ENCODE results near the gene PTBP2. TPM values are rescaled to one million over a fixed set of nuclear protein-coding genes. Genes with fewer than 3 reads are reported as not detected.
A peak's percentile ranks its signal among the peaks of the same experiment; 100 is the strongest.
"Not testable (repeated sequence)": the region's sequence is repeated elsewhere in the genome, so short reads cannot be mapped to it uniquely, and the experiment has no call there.

The PTBP2 gene
- total RNA-seq, 6 donors from 2014 or later: 10.4 to 36.5 (median 14.4) TPM

- no peaks in the 10 kb centered on the region for H3K27me3 ChIP-seq
- WGBS, 2 donors: 96 to 99% methylated on average over 2 of the region's 2 CpGs
- no peaks in the 10 kb centered on the region for H3K9me3 ChIP-seq
- DNase-seq: no peak
- no peak for TF ChIP-seq CTCF (IDR thresholded peaks at IDR 0.05)
- no peak for TF ChIP-seq EP300 (IDR thresholded peaks at IDR 0.05)
- no peak for TF ChIP-seq POLR2A (IDR thresholded peaks at IDR 0.05)
- no peak for TF ChIP-seq POLR2AphosphoS5 (IDR thresholded peaks at IDR 0.05)
- H3K4me3 ChIP-seq: no peak overlapping the region
- H3K36me3 ChIP-seq: peaks cover 0 to 43% (median 7%) of the 10 kb centered on the region in 4 donors
- H3K4me1 ChIP-seq: peaks cover 0 to 5% (median 2%) of the 10 kb centered on the region in 4 donors
- no peak overlapping the region for H3K27ac ChIP-seq
- ATAC-seq (ENCODE audit: low FRiP score in 2 of 2): no peak
Observed at GRCh38 chr1:96752394-96752793, 30.8 kb downstream of the PTBP2 start.

DNA sequence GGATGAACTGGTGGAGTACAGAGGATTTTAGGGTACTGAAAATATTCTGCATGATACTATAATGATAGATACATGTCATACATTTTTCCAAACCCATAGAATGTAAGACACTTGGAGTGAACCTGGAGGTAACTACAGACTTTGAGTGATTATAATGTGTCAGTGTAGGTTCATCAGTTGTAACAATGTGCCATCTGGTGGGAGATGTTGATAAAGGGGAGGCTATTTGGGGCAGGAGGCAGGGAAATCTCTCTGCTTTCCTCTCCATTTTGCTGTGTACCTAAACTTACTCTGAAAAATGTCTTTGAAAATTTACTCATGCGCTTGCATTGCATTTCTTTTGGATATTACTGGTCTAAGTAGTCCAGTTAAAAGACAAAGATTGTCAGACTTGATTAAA is 35.2 kb downstream of the PTBP2 start:
- 100% methylated on average over 1 of the region's 1 CpG for WGBS, 2 donors
- Histone ChIP-seq H3K27ac (no peak overlapping the region), H3K36me3 (peaks cover 0 to 43% (median 7%) of the 10 kb centered on the region in 4 donors), H3K4me3 (no peak overlapping the region), H3K27me3 (no peaks in the 10 kb centered on the region), H3K4me1 (no peaks in the 10 kb centered on the region), H3K9me3 (no peaks in the 10 kb centered on the region)
- no peak for DNase-seq
- no peak for TF ChIP-seq POLR2A (IDR thresholded peaks at IDR 0.05)
- no peak for TF ChIP-seq CTCF (IDR thresholded peaks at IDR 0.05)
- no peak for TF ChIP-seq POLR2AphosphoS5 (IDR thresholded peaks at IDR 0.05)
- no peak for TF ChIP-seq EP300 (IDR thresholded peaks at IDR 0.05)
- ATAC-seq (ENCODE audit: low FRiP score in 2 of 2): no peak

- not testable (repeated sequence) for H3K4me1 ChIP-seq; ATAC-seq (ENCODE audit: low FRiP score in 2 of 2); H3K9me3 ChIP-seq; H3K36me3 ChIP-seq; H3K27me3 ChIP-seq; H3K4me3 ChIP-seq; H3K27ac ChIP-seq
- DNase-seq: peak in 1 of 2 donors; percentile 72
- WGBS, 2 donors: 96 to 97% methylated on average over 22 to 31 of the region's 36 CpGs
Observed at GRCh38 chr1:96762586-96762985, 41.0 kb downstream of the PTBP2 start.

DNA sequence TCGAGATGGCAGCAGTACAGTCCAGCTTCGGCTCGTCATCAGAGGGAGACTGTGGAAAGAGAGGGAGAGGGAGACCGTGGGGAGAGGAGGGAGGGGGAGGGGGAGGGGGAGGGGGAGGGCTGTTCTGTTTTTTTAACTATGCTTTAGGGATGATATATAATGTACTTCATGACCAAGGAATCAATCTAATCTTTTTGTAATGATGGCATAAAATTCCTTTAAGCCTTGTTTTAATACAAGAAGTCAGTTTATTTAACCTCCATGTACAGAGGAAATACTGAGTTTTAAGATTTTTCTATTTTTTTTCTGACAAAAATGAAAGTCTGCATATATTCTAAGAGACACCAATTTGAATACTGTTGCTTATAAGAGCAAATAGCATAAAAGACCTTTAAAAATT is 41.9 kb downstream of the PTBP2 start:
- Histone ChIP-seq H3K27ac (no peak overlapping the region), H3K36me3 (no peaks in the 10 kb centered on the region), H3K27me3 (no peaks in the 10 kb centered on the region), H3K4me1 (no peaks in the 10 kb centered on the region), H3K9me3 (no peaks in the 10 kb centered on the region), H3K4me3 (no peak overlapping the region)
- TF ChIP-seq POLR2A (IDR thresholded peaks at IDR 0.05) (no peak), CTCF (IDR thresholded peaks at IDR 0.05) (no peak), POLR2AphosphoS5 (IDR thresholded peaks at IDR 0.05) (no peak), EP300 (IDR thresholded peaks at IDR 0.05) (no peak)
- ATAC-seq (ENCODE audit: low FRiP score in 2 of 2) (no peak), DNase-seq (no peak)
- 98 to 100% methylated on average over 4 of the region's 4 CpGs for WGBS, 2 donors

GRCh38 chr1:96764469-96764868 is 42.9 kb downstream of the PTBP2 start:
- ATAC-seq (ENCODE audit: low FRiP score in 2 of 2): no peak
- no peak for TF ChIP-seq CTCF (IDR thresholded peaks at IDR 0.05)
- TF ChIP-seq POLR2AphosphoS5 (IDR thresholded peaks at IDR 0.05): no peak
- no peak for TF ChIP-seq POLR2A (IDR thresholded peaks at IDR 0.05)
- no peak for TF ChIP-seq EP300 (IDR thresholded peaks at IDR 0.05)
- DNase-seq: no peak
- Histone ChIP-seq H3K9me3 (no peaks in the 10 kb centered on the region), H3K27ac (no peak overlapping the region), H3K4me1 (no peaks in the 10 kb centered on the region), H3K36me3 (no peaks in the 10 kb centered on the region), H3K4me3 (no peak overlapping the region), H3K27me3 (no peaks in the 10 kb centered on the region)
